PC-3 (cell line): ENCODE results near the gene SETD1A. TPM values are rescaled to one million over a fixed set of nuclear protein-coding genes. Genes with fewer than 3 reads are reported as not detected.

Experiments used
- ATAC-seq: fragments of 200-7000 bp; cut with Tn5 transposase; 2 replicates; pipeline ENCODE4 v1.9.1; 2020; ENCODE audit warnings: mild to moderate bottlenecking, moderate library complexity
- BruUV-seq: library from RNA; stranded (reverse); fragments of 400-500 nt; replicated peaks from 2 replicates; lab custom pipeline; 2021; lab: Mats Ljungman, UMichigan
- CTCF ChIA-PET: fragments of 300-600 bp; sonication (Branson Sonifier 250); formaldehyde crosslinking; loops from one replicate; lab custom pipeline; 2022; ENCODE audit warnings: antibody characterized with exemption; lab: Charles Lee
- POLR2A ChIA-PET: fragments of 300-600 bp; sonication (Branson Sonifier 250); formaldehyde crosslinking; loops from one replicate; lab custom pipeline; 2022; ENCODE audit warnings: antibody characterized with exemption; ENCODE audit not compliant: unreplicated experiment; lab: Charles Lee
- DNase-seq: peaks from one replicate; pipeline ENCODE4 v3.0.0-alpha.2; 2015
- H2AFZ ChIP-seq: fragments of 300-600 bp; sonication (generic); 2 replicates; pipeline ENCODE4 v1.6.0; 2016; ENCODE audit warnings: antibody characterized with exemption, low read length
- H3F3A ChIP-seq: fragments of 300-600 bp; sonication (generic); one replicate; pipeline ENCODE4 v1.6.0; 2017; ENCODE audit warnings: antibody characterized with exemption, low read length, control low read depth, mild to moderate bottlenecking; ENCODE audit not compliant: unreplicated experiment
- H3K27ac ChIP-seq: fragments of 300-600 bp; sonication (generic); 2 replicates; pipeline ENCODE4 v1.5.1; 2016; ENCODE audit warnings: mild to moderate bottlenecking, low read length
- H3K27me3 ChIP-seq: fragments of 300-600 bp; sonication (generic); 2 replicates; pipeline ENCODE4 v1.6.1; 2016; ENCODE audit warnings: low read length, mixed read lengths
- H3K36me3 ChIP-seq: fragments of 300-600 bp; sonication (generic); 2 replicates; pipeline ENCODE4 v1.6.1; 2016; ENCODE audit warnings: low read depth, mixed run types, low read length, mixed read lengths
- H3K4me1 ChIP-seq: fragments of 300-600 bp; sonication (generic); 2 replicates; pipeline ENCODE4 v1.5.1; 2016; ENCODE audit warnings: low read length; ENCODE audit not compliant: insufficient read depth
- H3K4me2 ChIP-seq: fragments of 300-600 bp; sonication (generic); 2 replicates; pipeline ENCODE4 v1.6.0; 2016; ENCODE audit warnings: low read length
- H3K4me3 ChIP-seq: fragments of 300-600 bp; sonication (generic); 2 replicates; pipeline ENCODE4 v1.5.1; 2016; ENCODE audit warnings: mild to moderate bottlenecking, low read length, mixed read lengths
- H3K79me2 ChIP-seq: fragments of 300-600 bp; sonication (generic); 2 replicates; pipeline ENCODE4 v1.6.1; 2017; ENCODE audit warnings: low read length, mixed read lengths
- H3K9ac ChIP-seq: fragments of 300-600 bp; sonication (generic); 2 replicates; pipeline ENCODE4 v1.6.0; 2016; ENCODE audit warnings: mild to moderate bottlenecking, low read length
- H3K9me2 ChIP-seq: fragments of 300-600 bp; sonication (generic); replicated peaks from 2 replicates; pipeline ENCODE4 v1.6.1; 2016; ENCODE audit warnings: mixed run types, low read length, mixed read lengths
- H3K9me3 ChIP-seq: fragments of 300-600 bp; sonication (generic); 2 replicates; pipeline ENCODE4 v1.6.1; 2016; ENCODE audit warnings: low read length, mixed read lengths
- H4K20me1 ChIP-seq: fragments of 300-600 bp; sonication (generic); 2 replicates; pipeline ENCODE4 v1.6.1; 2016; ENCODE audit warnings: low read length, mixed read lengths
- EZH2 ChIP-seq: fragments of 300-600 bp; sonication (generic); IDR thresholded peaks from one replicate; pipeline ENCODE4 v1.6.1; 2017; ENCODE audit warnings: antibody characterized with exemption, mild to moderate bottlenecking, low read length; ENCODE audit not compliant: unreplicated experiment
- EZH2phosphoT487 ChIP-seq: fragments of 300-600 bp; sonication (generic); IDR thresholded peaks from 2 replicates; pipeline ENCODE4 v1.6.1; 2018; ENCODE audit warnings: mild to moderate bottlenecking, antibody characterized with exemption, low read length, borderline replicate concordance
- intact Hi-C: fragments of 100-400 bp; cut with micrococcal nuclease; formaldehyde crosslinking; loops from 2 replicates; pipeline ENCODE4 v1.9.0; 2023
- total RNA-seq: library from RNA; depleted of rRNA; stranded (reverse); fragments of >200 nt; gene quantifications from 2 replicates; pipeline ENCODE4 v1.2.3, GENCODE V29; 2014
- TF ChIP-seq, protein P1 (sequence below): fragments of 300-600 bp; sonication (generic); conservative IDR thresholded peaks from 2 replicates; pipeline ENCODE4 v1.5.1; 2017; ENCODE audit warnings: antibody characterized with exemption, low read depth, mild to moderate bottlenecking, low read length

Gene SETD1A
- total RNA-seq, 1 experiment from 2014 or later, result 7.9 TPM

DNA sequence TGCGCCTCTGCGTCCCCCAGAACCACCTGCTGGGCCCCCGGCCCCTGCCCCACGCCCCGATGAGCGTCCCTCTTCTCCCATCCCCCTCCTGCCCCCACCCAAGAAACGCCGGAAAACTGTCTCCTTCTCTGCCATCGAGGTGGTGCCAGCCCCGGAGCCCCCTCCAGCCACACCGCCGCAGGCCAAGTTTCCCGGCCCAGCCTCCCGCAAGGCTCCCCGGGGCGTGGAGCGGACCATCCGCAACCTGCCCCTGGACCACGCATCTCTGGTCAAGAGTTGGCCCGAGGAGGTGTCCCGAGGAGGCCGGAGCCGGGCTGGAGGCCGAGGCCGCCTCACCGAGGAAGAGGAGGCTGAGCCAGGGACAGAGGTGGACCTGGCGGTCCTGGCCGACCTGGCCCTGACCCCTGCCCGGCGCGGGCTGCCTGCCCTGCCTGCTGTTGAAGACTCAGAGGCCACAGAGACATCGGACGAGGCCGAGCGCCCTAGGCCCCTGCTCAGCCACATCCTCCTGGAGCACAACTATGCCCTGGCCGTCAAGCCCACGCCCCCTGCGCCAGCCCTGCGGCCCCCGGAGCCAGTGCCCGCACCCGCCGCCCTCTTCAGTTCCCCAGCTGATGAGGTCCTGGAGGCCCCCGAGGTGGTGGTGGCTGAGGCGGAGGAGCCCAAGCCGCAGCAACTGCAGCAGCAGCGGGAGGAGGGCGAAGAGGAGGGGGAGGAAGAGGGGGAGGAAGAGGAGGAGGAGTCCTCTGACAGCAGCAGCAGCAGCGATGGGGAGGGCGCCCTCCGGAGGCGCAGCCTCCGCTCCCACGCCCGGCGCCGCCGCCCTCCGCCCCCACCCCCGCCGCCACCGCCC, 21.8 kb downstream of the SETD1A start:
- Histone ChIP-seq H3K9me2 (no peaks in the 10 kb centered on the region), H3K79me2 (no peaks in the 10 kb centered on the region), H3K27ac (no peak overlapping the region), H3K9me3 (no peaks in the 10 kb centered on the region), H3F3A (no peaks in the 10 kb centered on the region), H3K9ac (no peak overlapping the region), H2AFZ (no peak overlapping the region), H4K20me1 (no peaks in the 10 kb centered on the region), H3K4me2 (no peak overlapping the region), H3K4me1 (no peaks in the 10 kb centered on the region), H3K27me3 (no peaks in the 10 kb centered on the region), H3K4me3 (no peak overlapping the region), H3K36me3 (no peaks in the 10 kb centered on the region; the same call in none of the 2 replicates)
- ChIA-PET CTCF (no interaction called here), POLR2A (no interaction called here)
- no peak for ATAC-seq
- BruUV-seq, result no TSS peak
- DNase-seq, result no peak
- TF ChIP-seq, protein P1, sequence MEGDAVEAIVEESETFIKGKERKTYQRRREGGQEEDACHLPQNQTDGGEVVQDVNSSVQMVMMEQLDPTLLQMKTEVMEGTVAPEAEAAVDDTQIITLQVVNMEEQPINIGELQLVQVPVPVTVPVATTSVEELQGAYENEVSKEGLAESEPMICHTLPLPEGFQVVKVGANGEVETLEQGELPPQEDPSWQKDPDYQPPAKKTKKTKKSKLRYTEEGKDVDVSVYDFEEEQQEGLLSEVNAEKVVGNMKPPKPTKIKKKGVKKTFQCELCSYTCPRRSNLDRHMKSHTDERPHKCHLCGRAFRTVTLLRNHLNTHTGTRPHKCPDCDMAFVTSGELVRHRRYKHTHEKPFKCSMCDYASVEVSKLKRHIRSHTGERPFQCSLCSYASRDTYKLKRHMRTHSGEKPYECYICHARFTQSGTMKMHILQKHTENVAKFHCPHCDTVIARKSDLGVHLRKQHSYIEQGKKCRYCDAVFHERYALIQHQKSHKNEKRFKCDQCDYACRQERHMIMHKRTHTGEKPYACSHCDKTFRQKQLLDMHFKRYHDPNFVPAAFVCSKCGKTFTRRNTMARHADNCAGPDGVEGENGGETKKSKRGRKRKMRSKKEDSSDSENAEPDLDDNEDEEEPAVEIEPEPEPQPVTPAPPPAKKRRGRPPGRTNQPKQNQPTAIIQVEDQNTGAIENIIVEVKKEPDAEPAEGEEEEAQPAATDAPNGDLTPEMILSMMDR, result no peak
- TF ChIP-seq EZH2, result no peak
- no peak for TF ChIP-seq EZH2phosphoT487
- intact Hi-C loops, result loop anchor here (5.0 kb wide), 1 partner anchor 463 kb away; the partner anchor contains the start of gene ZNF843

DNA sequence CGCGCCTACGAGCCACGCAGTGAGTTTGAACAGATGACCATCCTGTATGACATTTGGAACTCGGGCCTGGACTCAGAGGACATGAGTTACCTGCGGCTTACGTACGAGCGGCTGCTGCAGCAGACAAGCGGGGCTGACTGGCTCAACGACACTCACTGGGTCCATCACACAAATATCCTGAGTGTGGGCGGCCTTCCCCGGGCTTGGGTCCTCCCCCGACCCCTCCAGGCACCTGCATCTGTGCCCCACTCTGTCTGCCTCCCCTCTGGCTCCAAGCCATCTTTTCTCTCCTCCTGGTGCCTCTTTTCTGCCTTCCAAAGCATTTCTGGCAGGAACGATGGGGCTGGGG, 22.4 kb downstream of the SETD1A start:
- Histone ChIP-seq H3K9me2 (no peaks in the 10 kb centered on the region), H3K4me3 (no peak overlapping the region), H3K36me3 (no peaks in the 10 kb centered on the region; the same call in 1 of the 2 replicates), H4K20me1 (no peaks in the 10 kb centered on the region), H3K4me1 (no peaks in the 10 kb centered on the region), H3K27ac (no peak overlapping the region), H3F3A (no peaks in the 10 kb centered on the region), H3K9ac (no peak overlapping the region), H3K27me3 (no peaks in the 10 kb centered on the region), H3K4me2 (no peak overlapping the region), H3K79me2 (no peaks in the 10 kb centered on the region), H2AFZ (no peak overlapping the region), H3K9me3 (no peaks in the 10 kb centered on the region)
- POLR2A ChIA-PET, result no interaction called here
- ATAC-seq, result no peak
- CTCF ChIA-PET, result no interaction called here
- BruUV-seq, result no TSS peak
- TF ChIP-seq EZH2 (no peak), EZH2phosphoT487 (no peak)
- TF ChIP-seq, protein P1, result no peak
- intact Hi-C loops, result loop anchor here (5.0 kb wide), 1 partner anchor 462 kb away; the partner anchor contains the start of gene ZNF843
- DNase-seq, result no peak

DNA sequence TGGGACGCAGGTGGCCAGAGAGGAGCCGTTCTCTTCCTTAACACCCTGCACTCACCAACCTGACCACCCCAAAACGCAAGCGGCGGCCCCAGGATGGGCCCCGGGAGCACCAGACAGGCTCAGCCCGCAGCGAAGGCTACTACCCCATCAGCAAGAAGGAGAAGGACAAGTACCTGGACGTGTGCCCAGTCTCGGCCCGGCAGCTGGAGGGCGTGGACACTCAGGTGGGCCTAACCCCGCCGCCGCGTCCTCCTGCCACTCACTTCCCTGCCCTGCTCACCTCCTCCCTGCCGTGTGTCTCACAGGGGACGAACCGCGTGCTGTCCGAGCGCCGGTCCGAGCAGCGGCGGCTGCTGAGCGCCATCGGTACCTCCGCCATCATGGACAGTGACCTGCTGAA, 22.9 kb downstream of the SETD1A start:
- Histone ChIP-seq H3K27me3 (no peaks in the 10 kb centered on the region), H4K20me1 (no peaks in the 10 kb centered on the region), H3K4me3 (no peak overlapping the region), H3K79me2 (no peaks in the 10 kb centered on the region), H3K9me3 (no peaks in the 10 kb centered on the region), H3F3A (no peaks in the 10 kb centered on the region), H3K9me2 (no peaks in the 10 kb centered on the region), H3K4me2 (no peak overlapping the region), H3K9ac (no peak overlapping the region), H3K36me3 (no peaks in the 10 kb centered on the region; the same call in 1 of the 2 replicates), H3K27ac (no peak overlapping the region), H2AFZ (no peak overlapping the region), H3K4me1 (peaks cover 4% of the 10 kb centered on the region; the same call in 1 of the 2 replicates)
- ChIA-PET POLR2A (no interaction called here), CTCF (no interaction called here)
- no peak for ATAC-seq
- DNase-seq, result no peak
- intact Hi-C loops, result loop anchor here (5.0 kb wide), 1 partner anchor 462 kb away; the partner anchor contains the start of gene ZNF843
- BruUV-seq, result no TSS peak
- TF ChIP-seq EZH2, result no peak
- TF ChIP-seq, protein P1, result no peak
- no peak for TF ChIP-seq EZH2phosphoT487
